HG03432 (cell line): ENCODE measurements around the gene SPRED2.

ENCODE experiments used
- ATAC-seq: cut with Tn5 transposase; IDR thresholded peaks from one replicate; pipeline ENCODE4 v1.9.1; 2021; ENCODE audit warnings: mild to moderate bottlenecking, moderate library complexity; ENCODE audit not compliant: unreplicated experiment

The SPRED2 gene

DNA sequence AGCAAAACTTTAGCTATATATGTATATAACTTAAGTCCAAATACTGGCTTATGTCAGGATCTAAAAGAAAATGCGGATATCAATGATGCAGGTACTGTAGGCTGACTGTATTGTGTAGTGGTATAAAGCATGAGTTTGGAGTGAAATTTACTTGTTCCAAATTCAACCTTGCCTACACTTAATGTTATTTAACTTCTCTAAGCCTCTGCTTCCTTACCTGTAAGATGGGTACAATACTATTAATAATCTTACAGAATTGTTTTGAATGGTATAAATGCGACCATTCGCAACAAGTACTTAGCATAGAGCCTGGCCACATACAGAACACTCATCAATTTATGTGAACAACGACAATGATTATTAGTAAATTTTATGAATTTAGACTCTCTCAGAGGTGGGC is 62.4 kb downstream of the SPRED2 start:
- no peak for ATAC-seq

GRCh38 chr2:65369574-65369973 is 62.8 kb downstream of the SPRED2 start:
- no peak for ATAC-seq

- ATAC-seq = no peak
Observed at GRCh38 chr2:65368468-65368867, 63.9 kb downstream of the SPRED2 start.

- ATAC-seq = no peak
Observed at GRCh38 chr2:65367524-65367923, 64.9 kb downstream of the SPRED2 start.

GRCh38 chr2:65366595-65367125 is 65.7 kb downstream of the SPRED2 start:
- ATAC-seq = peak; percentile 80

- ATAC-seq = no peak
Observed at GRCh38 chr2:65364986-65365733, 67.2 kb downstream of the SPRED2 start.

DNA sequence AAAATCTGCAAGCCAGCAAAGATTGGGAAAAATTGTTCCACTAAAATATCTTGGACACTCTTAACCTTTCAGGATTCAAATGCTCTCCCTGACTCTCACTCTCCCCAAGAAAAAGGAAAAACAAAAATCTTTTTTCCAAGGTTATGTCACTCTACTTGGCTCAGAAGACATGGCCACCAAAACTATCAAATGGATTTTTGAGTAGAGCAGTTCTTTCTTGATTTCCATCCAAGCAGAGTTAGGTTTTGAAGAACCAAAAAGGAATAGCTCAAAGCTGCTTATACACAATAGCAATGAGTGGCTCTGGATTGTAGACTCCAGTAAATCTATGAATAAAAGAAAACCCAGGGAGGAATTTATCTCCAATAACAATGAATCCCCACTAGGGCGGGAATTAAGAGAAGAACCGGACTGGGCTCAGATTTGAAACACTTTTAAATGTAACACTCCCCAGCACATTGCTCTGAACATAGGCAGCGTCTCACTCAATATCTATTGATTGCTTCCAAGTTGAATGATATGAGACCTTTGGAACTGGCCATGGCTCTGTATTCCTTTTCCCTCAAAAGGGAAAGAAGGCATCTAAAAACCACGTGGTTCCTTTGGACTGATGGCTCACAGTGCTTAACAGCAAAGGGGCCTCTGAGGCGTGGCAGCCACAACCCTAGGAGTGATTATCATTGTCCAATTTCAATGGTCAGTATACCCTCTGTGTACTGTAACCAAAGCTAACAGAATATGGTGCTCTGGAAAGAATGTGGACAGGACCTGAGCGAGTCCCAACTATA is 68.3 kb downstream of the SPRED2 start:
- ATAC-seq = no peak

GRCh38 chr2:65361623-65362022 is 70.8 kb downstream of the SPRED2 start:
- ATAC-seq = no peak

DNA sequence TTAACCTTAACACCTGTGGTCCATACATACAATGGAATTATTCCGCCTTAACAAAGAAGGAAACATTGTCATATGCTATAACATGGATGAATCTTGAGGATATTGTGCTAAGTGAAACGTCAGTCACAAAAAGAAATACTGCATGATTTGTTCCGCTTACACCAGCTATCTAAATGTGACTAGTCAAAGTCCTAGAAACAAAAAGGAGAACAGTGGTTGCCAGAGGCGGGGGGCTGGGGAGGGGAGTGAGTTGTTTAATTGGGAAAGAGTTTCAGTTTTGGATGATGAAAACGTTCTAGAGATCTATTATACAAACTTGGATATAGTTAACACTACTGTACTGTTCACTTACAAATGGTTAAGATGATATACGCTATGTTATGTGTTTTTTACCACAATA is 72.0 kb downstream of the SPRED2 start:
- ATAC-seq = no peak

GRCh38 chr2:65358678-65359400 is 73.6 kb downstream of the SPRED2 start:
- no peak for ATAC-seq

- peak; percentile 88 for ATAC-seq
Observed at GRCh38 chr2:65357959-65358294, 74.5 kb downstream of the SPRED2 start.

- ATAC-seq = peak; percentile 54
Observed at GRCh38 chr2:65357095-65357958, 75.1 kb downstream of the SPRED2 start.

GRCh38 chr2:65355186-65355831 is 77.1 kb downstream of the SPRED2 start:
- ATAC-seq = no peak

DNA sequence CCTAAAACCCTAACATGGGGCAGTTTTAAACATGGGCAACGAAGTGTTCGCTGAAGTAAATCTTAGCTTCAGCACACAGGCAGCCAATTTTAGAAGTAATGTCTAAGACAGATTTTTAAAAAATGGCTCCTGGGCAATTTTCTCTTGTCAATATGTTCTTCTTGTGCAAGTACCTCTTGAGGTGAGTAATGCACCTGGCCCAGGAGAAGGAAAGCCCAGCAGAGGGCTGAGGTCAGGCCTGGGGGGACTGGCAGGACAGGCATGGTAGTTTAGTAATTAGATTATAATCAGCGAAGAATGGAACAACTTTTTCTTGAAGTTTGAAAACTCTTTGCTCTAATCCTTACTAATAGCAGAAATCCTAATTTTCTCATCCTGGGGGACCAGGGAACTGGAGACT is 77.6 kb downstream of the SPRED2 start:
- no peak for ATAC-seq

- ATAC-seq = no peak
Observed at GRCh38 chr2:65353927-65354326, 78.5 kb downstream of the SPRED2 start.

GRCh38 chr2:65353046-65353445 is 79.4 kb downstream of the SPRED2 start:
- no peak for ATAC-seq

DNA sequence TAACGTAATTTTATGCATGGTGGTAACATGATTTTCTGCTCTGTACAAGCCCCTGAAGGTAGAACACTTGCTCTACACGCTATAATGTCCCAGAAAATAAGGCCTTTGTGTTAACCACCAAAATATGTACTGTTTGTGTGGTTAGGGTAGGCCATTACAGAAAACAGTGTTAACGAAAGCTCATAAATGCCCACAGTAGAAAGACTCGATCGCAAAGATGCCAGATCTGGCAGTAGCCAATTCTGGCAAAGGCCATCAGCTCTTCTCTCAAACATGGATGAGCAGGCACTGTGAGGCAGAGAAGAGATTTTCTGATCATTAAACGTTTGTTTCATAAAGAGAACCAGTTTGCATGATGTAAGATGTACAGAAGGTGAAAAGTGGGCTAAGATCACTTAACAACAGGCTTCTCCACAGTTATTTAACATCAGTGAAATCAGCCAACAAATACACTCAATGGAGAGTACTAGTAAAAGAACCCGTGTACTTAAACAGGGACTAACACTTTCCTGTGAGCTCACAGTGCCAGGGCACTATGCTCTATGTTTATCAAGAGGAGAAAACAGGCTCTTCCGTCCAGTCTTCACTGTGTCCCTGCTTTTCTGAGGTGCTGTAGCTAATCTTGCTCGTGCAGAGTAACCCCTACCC is 80.3 kb downstream of the SPRED2 start:
- no peak for ATAC-seq

DNA sequence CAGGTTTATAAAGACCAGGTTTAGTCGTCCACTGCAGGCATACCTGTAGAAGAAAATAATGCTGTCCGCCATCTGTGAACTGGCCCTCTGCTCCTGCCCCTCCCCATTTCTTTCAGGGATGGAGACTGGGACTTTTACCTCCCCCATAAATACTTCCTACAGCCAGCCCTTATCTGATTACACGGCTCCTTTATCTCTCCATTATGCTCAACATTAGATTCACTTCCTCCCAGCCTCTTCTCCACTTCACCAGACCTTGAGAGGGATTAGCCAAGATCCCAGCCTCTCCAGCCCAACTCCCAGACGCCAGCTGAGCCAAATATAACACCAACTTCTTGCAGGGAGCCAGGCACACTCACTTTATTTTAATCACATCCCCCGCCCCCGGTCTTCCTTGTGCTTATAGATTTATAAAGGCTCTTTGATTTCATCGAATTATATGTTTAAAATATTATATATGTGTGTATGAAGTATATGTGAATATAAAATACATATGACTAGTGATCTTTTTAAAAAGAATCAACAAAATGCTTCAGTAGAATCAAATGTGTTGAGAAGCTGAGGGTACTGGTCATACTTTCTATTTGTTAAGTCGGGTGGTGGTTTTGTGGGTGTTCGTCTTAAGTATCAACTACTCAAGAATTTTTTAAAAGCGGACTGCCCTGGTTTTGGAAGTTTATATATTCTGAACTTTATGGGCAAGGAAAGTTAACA is 81.0 kb downstream of the SPRED2 start:
- ATAC-seq = peak; percentile 7

GRCh38 chr2:65350651-65351056 is 81.7 kb downstream of the SPRED2 start:
- ATAC-seq = peak; percentile 78
